ENCODE data around the gene APLF.
A peak's percentile ranks its signal among the peaks of the same experiment; 100 is the strongest.
"Not testable (repeated sequence)": the region's sequence is repeated elsewhere in the genome, so short reads cannot be mapped to it uniquely, and the experiment has no call there.

APLF gene

GRCh38 chr2:68579689-68580088 lies 112.3 kb downstream of the APLF start:
- no peak for DNase-seq (ENCODE audit: low read depth in 2 of 2)

- no peak for DNase-seq (ENCODE audit: low read depth in 2 of 2)
Measured at GRCh38 chr2:68588589-68588988, 121.2 kb downstream of the APLF start.

- DNase-seq (ENCODE audit: low read depth in 2 of 2), result no peak
Measured at GRCh38 chr2:68589963-68590362, 122.6 kb downstream of the APLF start.

- DNase-seq (ENCODE audit: low read depth in 2 of 2), result no peak
Measured at GRCh38 chr2:68590702-68591101, 123.3 kb downstream of the APLF start.

- no peak for DNase-seq (ENCODE audit: low read depth in 2 of 2)
Measured at GRCh38 chr2:68591225-68591624, 123.8 kb downstream of the APLF start.

- no peak for DNase-seq (ENCODE audit: low read depth in 2 of 2)
Measured at GRCh38 chr2:68594041-68594440, 126.7 kb downstream of the APLF start.

- peak; percentile 14 to 18 for DNase-seq (ENCODE audit: low read depth in 2 of 2)
Measured at GRCh38 chr2:68594674-68595492, 127.5 kb downstream of the APLF start.

GRCh38 chr2:68595493-68595785 lies 128.1 kb downstream of the APLF start:
- not testable (repeated sequence) for DNase-seq (ENCODE audit: low read depth in 2 of 2)

- DNase-seq (ENCODE audit: low read depth in 2 of 2), result not testable (repeated sequence)
Measured at GRCh38 chr2:68600495-68600894, 133.1 kb downstream of the APLF start.

- DNase-seq (ENCODE audit: low read depth in 2 of 2), result no peak
Measured at GRCh38 chr2:68603059-68603458, 135.7 kb downstream of the APLF start.

- no peak for DNase-seq (ENCODE audit: low read depth in 2 of 2)
Measured at GRCh38 chr2:68604077-68604476, 136.7 kb downstream of the APLF start.

GRCh38 chr2:68605939-68606338 lies 138.6 kb downstream of the APLF start:
- DNase-seq (ENCODE audit: low read depth in 2 of 2), result no peak

- DNase-seq (ENCODE audit: low read depth in 2 of 2), result no peak
Measured at GRCh38 chr2:68606759-68607158, 139.4 kb downstream of the APLF start.

GRCh38 chr2:68607837-68608236 lies 140.5 kb downstream of the APLF start:
- DNase-seq (ENCODE audit: low read depth in 2 of 2), result no peak

GRCh38 chr2:68612765-68613519 lies 145.6 kb downstream of the APLF start:
- no peak for DNase-seq (ENCODE audit: low read depth in 2 of 2)

- DNase-seq (ENCODE audit: low read depth in 2 of 2), result no peak
Measured at GRCh38 chr2:68620772-68621171, 153.4 kb downstream of the APLF start.

- no peak for DNase-seq (ENCODE audit: low read depth in 2 of 2)
Measured at GRCh38 chr2:68623820-68624219, 156.4 kb downstream of the APLF start.

GRCh38 chr2:68627615-68628014 lies 160.2 kb downstream of the APLF start:
- no peak for DNase-seq (ENCODE audit: low read depth in 2 of 2)
